ENCODE measurements around the gene TNIK.

The TNIK gene

DNA sequence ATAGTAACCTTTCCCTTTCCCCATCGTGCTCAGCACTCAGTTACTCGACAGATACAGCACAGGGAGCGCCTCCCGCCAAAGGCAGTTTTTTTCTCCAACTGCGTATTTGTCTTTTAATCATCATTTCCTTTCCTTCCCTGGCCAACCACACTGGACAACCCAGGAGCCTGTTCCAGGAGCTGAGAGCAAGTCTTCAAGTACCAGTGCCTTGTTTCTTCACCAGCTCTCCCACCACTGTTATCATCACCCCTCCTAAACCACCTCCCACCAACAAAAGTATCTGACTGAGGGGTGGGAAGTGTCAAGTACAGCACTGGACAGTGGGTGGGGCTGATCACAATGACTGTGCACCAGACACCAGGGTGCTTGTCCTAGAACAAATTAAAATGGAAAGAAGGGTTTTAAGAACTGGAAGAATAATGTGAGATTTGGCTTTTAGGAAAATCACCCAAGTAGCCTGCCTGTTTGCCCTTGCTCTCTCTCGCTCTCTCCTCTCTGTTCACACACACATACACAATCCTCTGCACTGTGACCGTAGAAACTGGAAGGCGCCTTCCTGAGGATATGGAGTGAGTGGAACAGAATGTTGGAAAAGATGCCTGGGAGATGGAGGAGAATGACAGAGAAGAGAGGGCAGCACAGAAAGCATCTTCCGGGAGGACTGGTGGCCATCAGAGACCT lies 126.3 kb downstream of the TNIK start:
- Mint-ChIP-seq H3K27me3 (no peaks in the 10 kb centered on the region), H3K4me1 (ENCODE audit: low read depth in 2 of 2) (peaks cover 25 to 51% of the 10 kb centered on the region in 2 donors), H3K27ac (peak overlapping the region in 1 of 2 donors; percentile 71), H3K9me3 (no peaks in the 10 kb centered on the region), H3K36me3 (ENCODE audit: insufficient read depth) (peaks cover 3% of the 10 kb centered on the region), H3K4me3 (no peak overlapping the region)
- DNase-seq, result no peak
- no peak for ATAC-seq (replicated peaks)

DNA sequence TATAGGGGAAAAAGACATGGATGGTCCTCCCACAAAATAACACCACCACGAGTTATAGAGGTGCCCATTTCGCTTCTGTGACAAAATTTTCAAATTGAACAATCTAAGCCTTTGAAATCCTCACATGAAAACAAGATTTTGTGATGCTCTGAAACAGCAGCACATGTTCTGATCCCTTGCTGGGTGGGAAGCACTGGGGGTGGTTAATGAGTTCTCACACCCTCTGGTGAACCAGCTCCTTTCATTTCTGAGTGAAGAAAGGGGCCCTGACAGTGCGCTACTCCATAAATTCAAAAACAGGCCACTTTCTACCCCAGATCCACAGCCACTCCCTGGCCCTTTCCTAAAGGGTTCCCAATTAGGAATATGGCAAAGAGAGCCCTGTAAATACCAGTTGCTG lies 129.3 kb downstream of the TNIK start:
- H3K27ac Mint-ChIP-seq, result peak overlapping the region; percentile 4 to 54
- ATAC-seq (replicated peaks) (no peak), DNase-seq (no peak)
- H3K27me3 Mint-ChIP-seq, result no peaks in the 10 kb centered on the region
- no peak overlapping the region for H3K4me3 Mint-ChIP-seq
- no peaks in the 10 kb centered on the region for H3K36me3 Mint-ChIP-seq (ENCODE audit: insufficient read depth)
- no peaks in the 10 kb centered on the region for H3K9me3 Mint-ChIP-seq
- peaks cover 29 to 59% of the 10 kb centered on the region in 2 donors for H3K4me1 Mint-ChIP-seq (ENCODE audit: low read depth in 2 of 2)

- no peak for DNase-seq
- no peak overlapping the region for H3K4me3 Mint-ChIP-seq
- peaks cover 25 to 53% of the 10 kb centered on the region in 2 donors for H3K4me1 Mint-ChIP-seq (ENCODE audit: low read depth in 2 of 2)
- peak overlapping the region in 1 of 2 donors; percentile 54 for H3K27ac Mint-ChIP-seq
- no peak for ATAC-seq (replicated peaks)
- no peaks in the 10 kb centered on the region for H3K9me3 Mint-ChIP-seq
- no peaks in the 10 kb centered on the region for H3K27me3 Mint-ChIP-seq
- no peaks in the 10 kb centered on the region for H3K36me3 Mint-ChIP-seq (ENCODE audit: insufficient read depth)
These were observed 130.5 kb downstream of the TNIK start for GRCh38 chr3:171329746-171330145.

DNA sequence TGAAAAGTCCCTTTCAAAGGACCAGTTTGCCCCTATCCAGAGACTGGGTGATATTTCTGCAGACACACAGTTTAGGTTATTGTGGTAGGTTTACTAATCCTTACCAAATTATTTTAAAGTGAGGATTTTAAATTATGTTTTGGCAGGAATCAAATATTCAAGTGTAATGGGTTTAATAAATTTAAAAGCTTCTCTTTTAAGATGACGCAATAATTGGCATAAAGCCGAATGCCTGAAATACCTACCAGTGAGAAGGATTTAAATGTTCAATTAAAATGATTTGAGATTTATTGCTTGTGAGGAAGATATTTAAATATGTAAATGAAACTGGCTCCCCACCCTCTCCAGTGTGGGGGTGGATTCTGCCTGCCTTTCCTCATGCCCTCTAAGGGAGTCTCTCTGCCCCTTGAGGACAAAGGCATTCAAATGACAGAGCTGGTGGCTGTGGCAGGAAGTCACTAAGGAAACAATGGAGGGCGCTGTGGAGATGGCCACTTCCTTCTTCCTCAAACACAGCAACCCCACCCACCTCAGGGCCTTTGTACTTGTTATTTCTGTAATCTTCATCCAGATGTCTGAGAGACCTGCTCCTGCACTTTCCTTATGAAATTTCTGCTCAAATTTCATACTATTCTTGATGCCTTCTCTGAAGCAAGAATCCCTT lies 131.7 kb downstream of the TNIK start:
- Mint-ChIP-seq H3K4me3 (peak overlapping the region; percentile 41 to 43), H3K36me3 (ENCODE audit: insufficient read depth) (no peaks in the 10 kb centered on the region), H3K4me1 (ENCODE audit: low read depth in 2 of 2) (peaks cover 25 to 55% of the 10 kb centered on the region in 2 donors), H3K27me3 (no peaks in the 10 kb centered on the region), H3K9me3 (no peaks in the 10 kb centered on the region), H3K27ac (no peak overlapping the region)
- DNase-seq (peak; percentile 37 to 44 (median 42)), ATAC-seq (replicated peaks) (peak; percentile 98)

GRCh38 chr3:171327441-171328174 lies 132.6 kb downstream of the TNIK start:
- no peak for DNase-seq
- no peaks in the 10 kb centered on the region for H3K27me3 Mint-ChIP-seq
- peaks cover 25 to 57% of the 10 kb centered on the region in 2 donors for H3K4me1 Mint-ChIP-seq (ENCODE audit: low read depth in 2 of 2)
- H3K36me3 Mint-ChIP-seq (ENCODE audit: insufficient read depth), result no peaks in the 10 kb centered on the region
- H3K4me3 Mint-ChIP-seq, result no peak overlapping the region
- no peaks in the 10 kb centered on the region for H3K9me3 Mint-ChIP-seq
- no peak for ATAC-seq (replicated peaks)
- no peak overlapping the region for H3K27ac Mint-ChIP-seq

DNA sequence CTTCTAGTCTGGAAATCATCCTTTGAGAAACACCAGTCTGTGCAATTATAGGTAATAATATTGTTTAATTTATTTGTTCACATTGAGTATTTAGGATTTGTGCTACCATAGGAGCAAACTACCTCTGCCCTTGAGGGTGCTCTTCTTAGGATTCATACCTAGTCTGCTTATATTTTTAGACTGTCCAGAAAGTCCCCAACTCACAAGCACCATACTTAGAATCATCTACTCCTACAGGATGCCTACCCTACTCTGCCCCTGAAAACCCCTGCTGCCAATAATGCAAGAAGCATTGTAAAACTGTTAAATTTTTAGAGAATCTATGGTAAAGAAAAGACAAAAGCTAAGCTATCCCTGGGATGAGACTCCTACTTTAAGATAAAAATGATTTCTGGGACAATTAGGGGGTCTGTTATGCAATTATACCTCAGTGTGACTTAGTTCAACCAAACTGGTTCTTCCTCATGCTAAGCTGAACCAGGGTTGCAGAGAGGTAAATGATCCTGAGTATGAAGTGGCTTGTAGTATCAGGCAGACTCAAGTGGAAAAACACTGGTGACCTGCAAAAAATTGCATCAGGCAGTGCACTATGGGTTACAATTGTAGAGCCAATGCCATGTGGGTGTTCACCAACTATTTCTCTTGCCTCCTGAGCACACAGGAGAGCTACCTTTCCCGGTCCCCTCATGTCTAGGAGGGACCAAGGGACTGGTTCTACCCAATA lies 133.3 kb downstream of the TNIK start:
- Mint-ChIP-seq H3K9me3 (no peaks in the 10 kb centered on the region), H3K27me3 (no peaks in the 10 kb centered on the region), H3K36me3 (ENCODE audit: insufficient read depth) (no peaks in the 10 kb centered on the region), H3K4me3 (no peak overlapping the region), H3K4me1 (ENCODE audit: low read depth in 2 of 2) (peaks cover 25 to 60% of the 10 kb centered on the region in 2 donors), H3K27ac (no peak overlapping the region)
- DNase-seq (no peak), ATAC-seq (replicated peaks) (no peak)

GRCh38 chr3:171323938-171324536 lies 136.2 kb downstream of the TNIK start:
- Mint-ChIP-seq H3K27ac (no peak overlapping the region), H3K4me1 (ENCODE audit: low read depth in 2 of 2) (peaks cover 21 to 50% of the 10 kb centered on the region in 2 donors), H3K4me3 (no peak overlapping the region), H3K36me3 (ENCODE audit: insufficient read depth) (no peaks in the 10 kb centered on the region), H3K27me3 (no peaks in the 10 kb centered on the region), H3K9me3 (no peaks in the 10 kb centered on the region)
- ATAC-seq (replicated peaks) (no peak), DNase-seq (no peak)

DNA sequence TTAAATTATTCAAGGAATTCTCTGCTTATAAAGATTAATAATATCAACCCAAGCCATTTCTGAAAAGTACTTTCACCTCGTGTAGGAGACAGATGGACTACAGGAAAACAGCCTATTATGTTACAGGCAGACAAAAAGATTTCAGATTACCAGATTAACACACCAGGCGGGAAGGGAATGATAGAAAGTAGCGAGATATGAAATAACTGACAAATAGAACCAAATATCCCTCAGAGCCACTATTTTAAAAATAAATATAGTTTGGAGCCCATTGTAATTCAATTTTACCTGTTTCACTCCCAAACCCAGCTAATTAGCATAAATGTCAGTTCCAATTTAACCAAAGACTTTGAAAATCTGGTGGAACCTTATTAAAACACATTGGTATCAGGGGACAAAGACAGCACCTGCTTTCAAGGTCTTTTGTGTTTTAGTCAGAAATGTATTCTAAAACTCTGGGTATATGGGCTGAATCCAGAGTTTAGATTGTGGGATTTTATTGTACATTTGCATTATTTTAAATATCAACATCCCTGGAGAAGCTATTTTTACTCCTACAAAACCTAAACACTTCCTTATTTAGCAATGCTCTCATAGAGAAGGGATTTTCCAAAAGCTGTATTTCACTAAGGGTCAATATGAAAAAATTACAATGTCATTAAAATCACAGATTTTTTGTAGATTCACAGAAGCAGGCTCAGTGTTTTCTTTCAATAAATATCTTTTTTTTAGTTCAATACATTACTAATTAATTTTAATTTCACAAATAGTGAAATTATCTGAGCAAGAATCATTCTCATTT lies 138.4 kb downstream of the TNIK start:
- Mint-ChIP-seq H3K4me1 (ENCODE audit: low read depth in 2 of 2) (peaks cover 13 to 39% of the 10 kb centered on the region in 2 donors), H3K36me3 (ENCODE audit: insufficient read depth) (no peaks in the 10 kb centered on the region), H3K9me3 (no peaks in the 10 kb centered on the region), H3K4me3 (no peak overlapping the region), H3K27ac (peak overlapping the region in 1 of 2 donors; percentile 53), H3K27me3 (no peaks in the 10 kb centered on the region)
- DNase-seq (no peak), ATAC-seq (replicated peaks) (no peak)

DNA sequence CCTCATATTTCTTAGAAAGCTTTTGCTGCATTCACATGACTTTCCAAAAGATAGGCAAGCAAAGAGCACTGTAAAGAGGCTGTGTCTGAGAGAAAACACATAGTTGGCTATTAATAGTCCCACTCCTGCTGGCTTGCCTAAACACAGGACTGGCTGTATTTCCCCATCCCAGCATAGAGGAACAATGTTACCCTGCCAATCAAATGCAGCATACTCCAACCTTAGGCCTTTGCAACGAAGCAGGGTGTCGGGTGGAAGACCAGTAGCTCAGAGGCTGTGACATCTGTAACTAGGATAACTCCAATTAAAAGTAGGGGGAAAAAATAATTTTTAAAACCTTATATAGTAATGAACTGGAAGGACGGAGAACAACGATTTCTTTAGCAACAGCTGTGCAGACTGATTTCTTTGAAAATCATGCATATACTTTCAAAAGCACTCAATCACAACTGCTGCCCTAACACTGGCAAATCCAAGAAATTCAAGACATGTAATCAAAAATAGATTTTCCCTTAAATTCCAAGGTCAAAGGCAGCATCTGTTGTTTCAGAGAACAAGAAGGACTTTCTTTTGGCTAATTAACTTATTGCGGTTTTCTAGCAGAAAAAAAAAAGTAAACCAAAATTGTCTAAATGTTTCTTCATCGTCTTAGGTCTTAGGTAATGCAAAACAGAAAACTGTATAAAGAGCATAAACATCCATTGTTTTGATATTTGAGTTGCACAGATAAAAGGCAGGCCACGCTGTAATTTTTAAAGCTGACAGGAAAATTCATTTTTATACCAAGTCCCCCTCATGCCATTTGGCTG lies 139.3 kb downstream of the TNIK start:
- Mint-ChIP-seq H3K27ac (peak overlapping the region; percentile 38 to 53), H3K36me3 (ENCODE audit: insufficient read depth) (no peaks in the 10 kb centered on the region), H3K4me3 (no peak overlapping the region), H3K27me3 (no peaks in the 10 kb centered on the region), H3K9me3 (no peaks in the 10 kb centered on the region), H3K4me1 (ENCODE audit: low read depth in 2 of 2) (peaks cover 18 to 42% of the 10 kb centered on the region in 2 donors)
- no peak for DNase-seq
- no peak for ATAC-seq (replicated peaks)

DNA sequence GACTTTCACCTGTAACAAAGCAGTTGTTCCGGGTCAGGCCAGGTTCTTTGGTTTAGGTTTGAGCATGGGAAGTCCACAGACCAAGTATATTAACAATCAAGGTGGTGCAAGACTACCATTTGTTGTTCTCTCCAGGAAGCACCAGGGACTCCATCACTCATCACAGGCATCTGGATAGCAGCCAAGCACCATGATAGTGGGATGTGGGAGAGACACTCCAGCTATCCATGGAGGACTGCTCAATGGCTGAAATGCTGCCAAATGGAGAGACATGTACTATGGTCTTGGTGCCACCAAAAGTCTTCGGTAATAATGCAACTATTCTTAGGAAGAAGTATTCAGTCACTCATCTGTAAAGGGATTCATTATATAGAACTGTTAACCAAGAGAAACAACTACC lies 143.0 kb downstream of the TNIK start:
- no peak for DNase-seq

GRCh38 chr3:171315919-171316318 lies 144.3 kb downstream of the TNIK start:
- H3K4me3 Mint-ChIP-seq, result no peak overlapping the region
- peak overlapping the region; percentile 10 to 45 for H3K27ac Mint-ChIP-seq
- H3K27me3 Mint-ChIP-seq, result no peaks in the 10 kb centered on the region
- H3K4me1 Mint-ChIP-seq (ENCODE audit: low read depth in 2 of 2), result peaks cover 35 to 62% of the 10 kb centered on the region in 2 donors
- ATAC-seq (replicated peaks) (no peak), DNase-seq (no peak)
- no peaks in the 10 kb centered on the region for H3K36me3 Mint-ChIP-seq (ENCODE audit: insufficient read depth)
- no peaks in the 10 kb centered on the region for H3K9me3 Mint-ChIP-seq

More for the DNA sequence above, 143.0 kb downstream of the TNIK start:
- Mint-ChIP-seq H3K36me3 (ENCODE audit: insufficient read depth) (no peaks in the 10 kb centered on the region), H3K4me3 (no peak overlapping the region), H3K9me3 (no peaks in the 10 kb centered on the region), H3K27ac (no peak overlapping the region), H3K4me1 (ENCODE audit: low read depth in 2 of 2) (peaks cover 29 to 58% of the 10 kb centered on the region in 2 donors), H3K27me3 (no peaks in the 10 kb centered on the region)
- ATAC-seq (replicated peaks), result no peak

- ATAC-seq (replicated peaks) (no peak), DNase-seq (no peak)
- Mint-ChIP-seq H3K4me1 (ENCODE audit: low read depth in 2 of 2) (peaks cover 38 to 68% of the 10 kb centered on the region in 2 donors), H3K27me3 (no peaks in the 10 kb centered on the region), H3K4me3 (no peak overlapping the region), H3K27ac (peak overlapping the region in 1 of 2 donors; percentile 10), H3K36me3 (ENCODE audit: insufficient read depth) (no peaks in the 10 kb centered on the region), H3K9me3 (no peaks in the 10 kb centered on the region)
These were observed 145.1 kb downstream of the TNIK start for GRCh38 chr3:171315101-171315500.

Data from effector memory CD8-positive, alpha-beta T cell (primary cell).